GM19025 (cell line): ENCODE measurements around the gene OLFM1.

ENCODE experiments used
- ATAC-seq: cut with Tn5 transposase; IDR thresholded peaks from one replicate; pipeline ENCODE4 v1.9.1; 2021; ENCODE audit warnings: mild to moderate bottlenecking, low read depth, moderate library complexity; ENCODE audit not compliant: unreplicated experiment

Gene OLFM1

GRCh38 chr9:135087489-135087792, at the start of gene OLFM1:
Gene OLFM1 (plus strand): TSS chr9:135087668. CDS start chr9:135087990, 322 bp downstream.
- no peak for ATAC-seq

- ATAC-seq, result no peak
Measured at GRCh38 chr9:135038331-135038730, 49.1 kb upstream of the OLFM1 start.

GRCh38 chr9:135038826-135039225, 48.6 kb upstream of the OLFM1 start:
- ATAC-seq, result no peak

GRCh38 chr9:135039266-135039870, 48.1 kb upstream of the OLFM1 start:
- ATAC-seq, result no peak

- no peak for ATAC-seq
Measured at GRCh38 chr9:135039916-135040645, 47.4 kb upstream of the OLFM1 start.

- ATAC-seq, result no peak
Measured at GRCh38 chr9:135040892-135041291, 46.6 kb upstream of the OLFM1 start.

GRCh38 chr9:135043345-135043744, 44.1 kb upstream of the OLFM1 start:
- no peak for ATAC-seq

GRCh38 chr9:135045264-135045927, 42.1 kb upstream of the OLFM1 start:
- no peak for ATAC-seq

- ATAC-seq, result no peak
Measured at GRCh38 chr9:135045928-135046738, 41.3 kb upstream of the OLFM1 start.

- ATAC-seq, result no peak
Measured at GRCh38 chr9:135046739-135047350, 40.6 kb upstream of the OLFM1 start.

GRCh38 chr9:135047521-135047920, 39.9 kb upstream of the OLFM1 start:
- no peak for ATAC-seq

- no peak for ATAC-seq
Measured at GRCh38 chr9:135048046-135048757, 39.3 kb upstream of the OLFM1 start.

GRCh38 chr9:135048758-135049444, 38.6 kb upstream of the OLFM1 start:
- ATAC-seq, result no peak

- no peak for ATAC-seq
Measured at GRCh38 chr9:135049460-135049859, 38.0 kb upstream of the OLFM1 start.

- ATAC-seq, result no peak
Measured at GRCh38 chr9:135050072-135050990, 37.1 kb upstream of the OLFM1 start.

- ATAC-seq, result no peak
Measured at GRCh38 chr9:135051316-135052038, 36.0 kb upstream of the OLFM1 start.

- ATAC-seq, result no peak
Measured at GRCh38 chr9:135053133-135053532, 34.3 kb upstream of the OLFM1 start.

- ATAC-seq, result no peak
Measured at GRCh38 chr9:135055181-135055580, 32.3 kb upstream of the OLFM1 start.
